HG03575 (cell line): ENCODE measurements around the gene PAQR7.

ENCODE experiments used
- ATAC-seq: cut with Tn5 transposase; IDR thresholded peaks from one replicate; pipeline ENCODE4 v1.9.1; 2021; ENCODE audit not compliant: unreplicated experiment, insufficient number of reproducible peaks, low FRiP score; ENCODE audit errors: extremely low read depth

Gene PAQR7

GRCh38 chr1:25875154-25875855 lies at the start of gene PAQR7:
TSS of gene PAQR7 (minus strand) at chr1:25875708. CDS start at chr1:25863839, 11,869 bp downstream.
- no peak for ATAC-seq

GRCh38 chr1:25924454-25924853 lies 48.9 kb upstream of the PAQR7 start:
- ATAC-seq = no peak

GRCh38 chr1:25922971-25923552 lies 47.6 kb upstream of the PAQR7 start:
- no peak for ATAC-seq

- no peak for ATAC-seq
Measured at GRCh38 chr1:25922056-25922970, 46.8 kb upstream of the PAQR7 start.

- ATAC-seq = no peak
Measured at GRCh38 chr1:25918615-25919014, 43.1 kb upstream of the PAQR7 start.

- ATAC-seq = no peak
Measured at GRCh38 chr1:25917996-25918395, 42.5 kb upstream of the PAQR7 start.

- ATAC-seq = no peak
Measured at GRCh38 chr1:25916460-25916859, 41.0 kb upstream of the PAQR7 start.

GRCh38 chr1:25914074-25914995 lies 38.8 kb upstream of the PAQR7 start:
- ATAC-seq = no peak

- ATAC-seq = no peak
Measured at GRCh38 chr1:25913206-25913605, 37.7 kb upstream of the PAQR7 start.

GRCh38 chr1:25912076-25912831 lies 36.7 kb upstream of the PAQR7 start:
- no peak for ATAC-seq

- ATAC-seq = no peak
Measured at GRCh38 chr1:25911162-25911561, 35.7 kb upstream of the PAQR7 start.

- no peak for ATAC-seq
Measured at GRCh38 chr1:25909040-25909439, 33.5 kb upstream of the PAQR7 start.

- no peak for ATAC-seq
Measured at GRCh38 chr1:25908161-25908560, 32.7 kb upstream of the PAQR7 start.

GRCh38 chr1:25907601-25908000 lies 32.1 kb upstream of the PAQR7 start:
- ATAC-seq = no peak

- ATAC-seq = no peak
Measured at GRCh38 chr1:25906644-25907300, 31.3 kb upstream of the PAQR7 start.

- no peak for ATAC-seq
Measured at GRCh38 chr1:25905680-25906643, 30.5 kb upstream of the PAQR7 start, which contains the start of gene STMN1. TSS of gene STMN1 (minus strand) at chr1:25906419. CDS start at chr1:25904676, 1,743 bp downstream.
